HG03108 (cell line): ENCODE results near the gene VWA5B2.

Experiments
- ATAC-seq: cut with Tn5 transposase; IDR thresholded peaks from one replicate; pipeline ENCODE4 v1.9.1; 2021; ENCODE audit warnings: moderate library complexity; ENCODE audit not compliant: unreplicated experiment

The VWA5B2 gene

GRCh38 chr3:184222521-184222920 lies 6.9 kb upstream of the VWA5B2 start:
- ATAC-seq = no peak

GRCh38 chr3:184223946-184224345 lies 5.4 kb upstream of the VWA5B2 start:
- ATAC-seq = no peak

GRCh38 chr3:184227481-184227935 lies 1.9 kb upstream of the VWA5B2 start:
- no peak for ATAC-seq

- ATAC-seq = no peak
Measured at GRCh38 chr3:184228376-184229137, 828 bp upstream of the VWA5B2 start.

- ATAC-seq = no peak
Measured at GRCh38 chr3:184230081-184230602, 757 bp downstream of the VWA5B2 start.

GRCh38 chr3:184230603-184231528 lies 1.5 kb downstream of the VWA5B2 start:
- no peak for ATAC-seq

GRCh38 chr3:184231671-184232070 lies 2.3 kb downstream of the VWA5B2 start:
- ATAC-seq = no peak

- ATAC-seq = no peak
Measured at GRCh38 chr3:184233127-184233843, 3.9 kb downstream of the VWA5B2 start.

- ATAC-seq = no peak
Measured at GRCh38 chr3:184234224-184234623, 4.8 kb downstream of the VWA5B2 start.

- ATAC-seq = no peak
Measured at GRCh38 chr3:184234671-184235380, 5.4 kb downstream of the VWA5B2 start.

- ATAC-seq = no peak
Measured at GRCh38 chr3:184235381-184236032, 6.1 kb downstream of the VWA5B2 start.

GRCh38 chr3:184236033-184236410 lies 6.6 kb downstream of the VWA5B2 start:
- ATAC-seq = no peak

- ATAC-seq = no peak
Measured at GRCh38 chr3:184236636-184237035, 7.3 kb downstream of the VWA5B2 start.

GRCh38 chr3:184237211-184237610 lies 7.8 kb downstream of the VWA5B2 start:
- ATAC-seq = no peak

GRCh38 chr3:184237807-184238206 lies 8.4 kb downstream of the VWA5B2 start:
- no peak for ATAC-seq

GRCh38 chr3:184238246-184238818 lies 8.9 kb downstream of the VWA5B2 start:
- ATAC-seq = no peak

- ATAC-seq = no peak
Measured at GRCh38 chr3:184239221-184239620, 9.8 kb downstream of the VWA5B2 start.

- ATAC-seq = no peak
Measured at GRCh38 chr3:184239708-184240107, 10.3 kb downstream of the VWA5B2 start.

GRCh38 chr3:184240384-184241140 lies 11.2 kb downstream of the VWA5B2 start:
- no peak for ATAC-seq
